ENCODE measurements around the gene CCN2. TPM values are rescaled to one million over a fixed set of nuclear protein-coding genes. Genes with fewer than 3 reads are reported as not detected.
"Not testable (repeated sequence)": the region's sequence is repeated elsewhere in the genome, so short reads cannot be mapped to it uniquely, and the experiment has no call there.

The CCN2 gene
- total RNA-seq, 1 experiment from 2014 or later, result 82.6 TPM

GRCh38 chr6:131910956-131911355 lies 40.2 kb downstream of the CCN2 start:
- no peak for DNase-seq (ENCODE audit: low read depth)

- no peak for DNase-seq (ENCODE audit: low read depth)
Measured at GRCh38 chr6:131910219-131910589, 41.0 kb downstream of the CCN2 start.

GRCh38 chr6:131909408-131910218 lies 41.6 kb downstream of the CCN2 start:
- DNase-seq (ENCODE audit: low read depth), result peak; percentile 65

GRCh38 chr6:131908787-131909186 lies 42.4 kb downstream of the CCN2 start:
- not testable (repeated sequence) for DNase-seq (ENCODE audit: low read depth)

- peak; percentile 26 for DNase-seq (ENCODE audit: low read depth)
Measured at GRCh38 chr6:131903734-131904133, 47.4 kb downstream of the CCN2 start.

GRCh38 chr6:131901326-131901873 lies 49.8 kb downstream of the CCN2 start:
- not testable (repeated sequence) for DNase-seq (ENCODE audit: low read depth)

GRCh38 chr6:131900231-131900630 lies 50.9 kb downstream of the CCN2 start:
- DNase-seq (ENCODE audit: low read depth), result no peak

GRCh38 chr6:131898718-131899117 lies 52.5 kb downstream of the CCN2 start:
- no peak for DNase-seq (ENCODE audit: low read depth)

Other genes with a start within 250 kb of the CCN2 start
- 0.06 TPM in 1 of 2 replicates, not detected in the other for gene OR2A4, start 250.0 kb downstream of the CCN2 start, total RNA-seq (2014; rRNA removed; shearing (Covaris generic))
- not detected in 2 replicates for gene CTAGE9, start 240.4 kb downstream of the CCN2 start, total RNA-seq (2014; rRNA removed; shearing (Covaris generic))
- 5.3 and 5.4 TPM in 2 replicates for gene ENPP1, start 143.4 kb downstream of the CCN2 start, total RNA-seq (2014; rRNA removed; shearing (Covaris generic))

Measured in Daoy (cell line).